ENCODE data around the gene DDX53.

Gene DDX53

GRCh38 chrX:22987452-22987851 is 12.3 kb upstream of the DDX53 start:
- Histone ChIP-seq H3K9ac (ENCODE audit: low read depth, low read length, poor library complexity, severe bottlenecking) (no peak overlapping the region), H3K4me3 (ENCODE audit: low read length, poor library complexity, severe bottlenecking) (no peak overlapping the region), H3K9me3 (ENCODE audit: insufficient read depth, low read depth, low read length) (no peaks in the 10 kb centered on the region), H2AFZ (ENCODE audit: low read length) (no peak overlapping the region), H3K79me2 (ENCODE audit: insufficient read depth, low read length) (no peaks in the 10 kb centered on the region), H4K20me1 (ENCODE audit: insufficient read depth, low read length, poor library complexity, severe bottlenecking) (no peaks in the 10 kb centered on the region), H3K4me1 (ENCODE audit: insufficient read depth, low read length, poor library complexity, severe bottlenecking) (no peaks in the 10 kb centered on the region), H3K4me2 (ENCODE audit: low read depth, low read length, poor library complexity, severe bottlenecking) (no peak overlapping the region), H3K27me3 (ENCODE audit: insufficient read depth, low read length, poor library complexity, severe bottlenecking) (no peaks in the 10 kb centered on the region), H3K9me2 (replicated peaks; ENCODE audit: low read depth, low read length) (no peaks in the 10 kb centered on the region), H3K36me3 (ENCODE audit: insufficient read depth, low read length) (no peaks in the 10 kb centered on the region), H3F3A (ENCODE audit: low read depth) (no peaks in the 10 kb centered on the region)
- TF ChIP-seq CTCF (conservative IDR thresholded peaks at IDR 0.05; ENCODE audit: low read length) (no peak), EZH2phosphoT487 (IDR thresholded peaks at IDR 0.05; ENCODE audit: borderline replicate concordance) (no peak)

- TF ChIP-seq EZH2phosphoT487 (IDR thresholded peaks at IDR 0.05; ENCODE audit: borderline replicate concordance): no peak
- no peak for TF ChIP-seq CTCF (conservative IDR thresholded peaks at IDR 0.05; ENCODE audit: low read length)
- H2AFZ ChIP-seq (ENCODE audit: low read length): no peak overlapping the region
- H3K4me1 ChIP-seq (ENCODE audit: insufficient read depth, low read length, poor library complexity, severe bottlenecking): no peaks in the 10 kb centered on the region
Measured at GRCh38 chrX:23003116-23003515, 3.4 kb downstream of the DDX53 start.

GRCh38 chrX:23008431-23009099 is 8.8 kb downstream of the DDX53 start:
- no peaks in the 10 kb centered on the region for H3K9me3 ChIP-seq (ENCODE audit: insufficient read depth, low read depth, low read length)
- no peaks in the 10 kb centered on the region for H3K27me3 ChIP-seq (ENCODE audit: insufficient read depth, low read length, poor library complexity, severe bottlenecking)
- H3K4me1 ChIP-seq (ENCODE audit: insufficient read depth, low read length, poor library complexity, severe bottlenecking): peaks cover 6% of the 10 kb centered on the region
- no peaks in the 10 kb centered on the region for H4K20me1 ChIP-seq (ENCODE audit: insufficient read depth, low read length, poor library complexity, severe bottlenecking)
- H3K79me2 ChIP-seq (ENCODE audit: insufficient read depth, low read length): no peaks in the 10 kb centered on the region
- H3K9me2 ChIP-seq (replicated peaks; ENCODE audit: low read depth, low read length): no peaks in the 10 kb centered on the region
- H3K4me3 ChIP-seq (ENCODE audit: low read length, poor library complexity, severe bottlenecking): no peak overlapping the region
- no peaks in the 10 kb centered on the region for H3F3A ChIP-seq (ENCODE audit: low read depth)
- H3K36me3 ChIP-seq (ENCODE audit: insufficient read depth, low read length): no peaks in the 10 kb centered on the region
- TF ChIP-seq EZH2phosphoT487 (IDR thresholded peaks at IDR 0.05; ENCODE audit: borderline replicate concordance): no peak
- TF ChIP-seq CTCF (conservative IDR thresholded peaks at IDR 0.05; ENCODE audit: low read length): peak; percentile 54
- H3K9ac ChIP-seq (ENCODE audit: low read depth, low read length, poor library complexity, severe bottlenecking): no peak overlapping the region
- no peak overlapping the region for H3K4me2 ChIP-seq (ENCODE audit: low read depth, low read length, poor library complexity, severe bottlenecking)
- no peak overlapping the region for H2AFZ ChIP-seq (ENCODE audit: low read length)

More at GRCh38 chrX:23003116-23003515, 3.4 kb downstream of the DDX53 start:
- H3K27me3 ChIP-seq (ENCODE audit: insufficient read depth, low read length, poor library complexity, severe bottlenecking): no peaks in the 10 kb centered on the region
- H3K4me2 ChIP-seq (ENCODE audit: low read depth, low read length, poor library complexity, severe bottlenecking): no peak overlapping the region
- no peaks in the 10 kb centered on the region for H3F3A ChIP-seq (ENCODE audit: low read depth)
- no peaks in the 10 kb centered on the region for H3K36me3 ChIP-seq (ENCODE audit: insufficient read depth, low read length)
- no peak overlapping the region for H3K4me3 ChIP-seq (ENCODE audit: low read length, poor library complexity, severe bottlenecking)
- H3K9me3 ChIP-seq (ENCODE audit: insufficient read depth, low read depth, low read length): no peaks in the 10 kb centered on the region
- H4K20me1 ChIP-seq (ENCODE audit: insufficient read depth, low read length, poor library complexity, severe bottlenecking): no peaks in the 10 kb centered on the region
- H3K79me2 ChIP-seq (ENCODE audit: insufficient read depth, low read length): no peaks in the 10 kb centered on the region
- H3K9me2 ChIP-seq (replicated peaks; ENCODE audit: low read depth, low read length): no peaks in the 10 kb centered on the region
- H3K9ac ChIP-seq (ENCODE audit: low read depth, low read length, poor library complexity, severe bottlenecking): no peak overlapping the region
